ENCODE measurements around the gene CGREF1. TPM values are rescaled to one million over a fixed set of nuclear protein-coding genes. Genes with fewer than 3 reads are reported as not detected.

The CGREF1 gene
- total RNA-seq, 6 experiments from 2014 or later = 2.5 to 33.2 (median 7.7) TPM

DNA sequence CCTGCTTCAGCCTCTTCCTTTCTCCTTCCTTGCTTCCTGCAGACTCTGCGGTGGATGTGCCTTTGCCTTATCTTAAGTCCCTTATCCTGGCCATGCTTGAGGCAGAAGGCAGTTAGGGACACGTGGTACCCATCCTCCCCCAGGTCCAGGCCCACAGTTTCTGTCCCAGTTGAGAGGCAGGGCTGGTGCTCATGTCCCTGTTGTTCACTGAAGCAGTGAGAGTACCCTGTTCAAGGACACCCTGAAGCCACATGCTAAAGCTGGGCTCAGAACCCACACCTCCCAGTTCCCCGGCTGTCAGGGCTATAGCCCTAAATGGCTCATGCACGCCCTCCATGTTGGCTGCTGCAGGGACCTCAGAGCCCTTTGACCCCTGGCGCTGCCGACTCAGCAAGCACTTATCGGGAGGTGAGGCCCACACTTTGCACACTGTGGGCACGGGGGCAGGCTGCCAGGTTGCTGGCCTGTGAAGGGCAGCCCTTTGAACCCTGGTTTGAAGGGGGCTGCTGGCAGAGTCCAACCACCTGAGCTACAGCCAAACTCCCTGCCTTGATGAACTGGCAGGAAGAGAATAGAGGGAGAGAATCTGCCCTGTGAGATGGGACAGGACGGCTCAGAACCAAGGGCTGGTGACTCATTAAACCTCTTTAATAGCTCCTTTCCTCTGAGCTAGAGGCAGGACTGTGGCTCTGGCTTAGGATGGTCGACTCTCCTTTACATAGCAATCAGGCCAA is 26.1 kb downstream of the CGREF1 start:
- no peaks in the 10 kb centered on the region for H3K27me3 ChIP-seq

DNA sequence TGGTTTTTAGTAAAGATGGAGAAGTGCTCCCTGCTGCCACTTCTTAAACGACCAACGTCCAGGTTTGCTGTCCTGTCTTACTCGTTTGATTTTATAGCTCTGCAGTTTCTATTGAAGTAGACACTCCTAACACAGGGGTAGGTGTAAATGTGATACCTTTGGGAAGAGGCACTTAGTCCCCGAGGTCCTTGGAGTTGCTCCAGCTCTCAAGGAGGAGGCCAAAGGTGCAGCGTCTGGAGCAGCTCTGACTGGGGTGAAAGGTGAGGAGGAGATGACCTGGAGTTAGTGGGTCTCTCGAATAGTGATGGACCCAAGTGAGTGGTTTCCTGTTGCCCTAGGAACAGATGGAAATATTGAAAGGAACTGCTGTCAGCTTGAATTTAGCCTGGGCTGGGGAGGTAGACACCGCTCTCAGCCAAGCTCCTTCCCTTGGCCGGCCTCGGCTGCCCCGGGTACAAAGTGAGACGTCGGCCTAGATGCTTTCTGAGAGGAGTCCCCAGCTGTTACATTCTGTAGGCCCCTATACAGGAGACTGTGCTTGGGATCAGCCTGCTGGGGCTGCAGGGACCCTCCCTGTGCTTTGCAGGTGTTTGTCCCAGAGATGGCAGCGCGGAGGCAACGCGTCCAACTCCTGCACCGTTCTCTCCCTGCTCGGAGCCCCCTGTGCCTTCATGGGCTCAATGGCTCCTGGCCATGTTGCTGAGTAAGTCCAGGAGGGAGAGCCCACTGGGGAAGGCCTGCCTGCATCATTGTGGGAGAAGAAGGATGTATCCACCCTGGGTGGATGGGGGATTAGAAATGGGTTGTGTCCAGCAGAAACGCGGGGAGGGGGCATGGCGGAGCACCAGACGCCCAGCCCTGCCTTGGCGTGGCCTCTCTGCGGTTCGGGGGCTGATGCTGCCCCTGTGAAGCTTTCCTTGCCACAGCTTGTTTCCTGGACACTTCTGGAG is 26.9 kb downstream of the CGREF1 start:
- Histone ChIP-seq H3K4me3 (no peak overlapping the region), H3K36me3 (peaks cover 0 to 6% (median 2%) of the 10 kb centered on the region in 4 donors), H3K27ac (peak overlapping the region in 2 of 3 donors; percentile 78 to 90), H3K9me3 (no peaks in the 10 kb centered on the region), H3K4me1 (peaks cover 0 to 70% (median 23%) of the 10 kb centered on the region in 4 donors), H3K27me3 (no peaks in the 10 kb centered on the region)
- intact Hi-C loops (cut with DNase I) = loop anchor here (10.0 kb wide), 3 partner anchors 103 to 203 kb away; partner anchors contain the start of gene DNAJC5G (in 1 of the 2)
- DNase-seq (no peak), ATAC-seq (no peak)
- WGBS (ENCODE audit: insufficient coverage, low coverage, low lambda C conversion rate, missing lambda C conversion rate) = 45% methylated on average over 16 of the region's 25 CpGs
- TF ChIP-seq, protein P1, sequence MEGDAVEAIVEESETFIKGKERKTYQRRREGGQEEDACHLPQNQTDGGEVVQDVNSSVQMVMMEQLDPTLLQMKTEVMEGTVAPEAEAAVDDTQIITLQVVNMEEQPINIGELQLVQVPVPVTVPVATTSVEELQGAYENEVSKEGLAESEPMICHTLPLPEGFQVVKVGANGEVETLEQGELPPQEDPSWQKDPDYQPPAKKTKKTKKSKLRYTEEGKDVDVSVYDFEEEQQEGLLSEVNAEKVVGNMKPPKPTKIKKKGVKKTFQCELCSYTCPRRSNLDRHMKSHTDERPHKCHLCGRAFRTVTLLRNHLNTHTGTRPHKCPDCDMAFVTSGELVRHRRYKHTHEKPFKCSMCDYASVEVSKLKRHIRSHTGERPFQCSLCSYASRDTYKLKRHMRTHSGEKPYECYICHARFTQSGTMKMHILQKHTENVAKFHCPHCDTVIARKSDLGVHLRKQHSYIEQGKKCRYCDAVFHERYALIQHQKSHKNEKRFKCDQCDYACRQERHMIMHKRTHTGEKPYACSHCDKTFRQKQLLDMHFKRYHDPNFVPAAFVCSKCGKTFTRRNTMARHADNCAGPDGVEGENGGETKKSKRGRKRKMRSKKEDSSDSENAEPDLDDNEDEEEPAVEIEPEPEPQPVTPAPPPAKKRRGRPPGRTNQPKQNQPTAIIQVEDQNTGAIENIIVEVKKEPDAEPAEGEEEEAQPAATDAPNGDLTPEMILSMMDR (IDR thresholded peaks at IDR 0.05) = no peak
- TF ChIP-seq POLR2A (IDR thresholded peaks at IDR 0.05) = no peak

More for the DNA sequence above, 26.1 kb downstream of the CGREF1 start:
- no peaks in the 10 kb centered on the region for H3K9me3 ChIP-seq
- H3K27ac ChIP-seq = peak overlapping the region in 2 of 3 donors; percentile 78 to 90
- H3K4me3 ChIP-seq = peak overlapping the region; percentile 4 to 45 (median 16)
- H3K4me1 ChIP-seq = peaks cover 0 to 70% (median 23%) of the 10 kb centered on the region in 4 donors
- peak; percentile 94 to 98 (median 96) for DNase-seq
- intact Hi-C loops (cut with DNase I) = loop anchor here (10.0 kb wide), 3 partner anchors 102 to 202 kb away; partner anchors contain the start of gene DNAJC5G (in 1 of the 2)
- 44% methylated on average over 8 of the region's 10 CpGs for WGBS (ENCODE audit: insufficient coverage, low coverage, low lambda C conversion rate, missing lambda C conversion rate)
- peaks cover 0 to 14% (median 6%) of the 10 kb centered on the region in 4 donors for H3K36me3 ChIP-seq
- ATAC-seq = peak; percentile 53 to 68 (median 57)
- TF ChIP-seq, protein P1 (IDR thresholded peaks at IDR 0.05) = no peak
- peak; percentile 19 for TF ChIP-seq POLR2A (IDR thresholded peaks at IDR 0.05)

DNA sequence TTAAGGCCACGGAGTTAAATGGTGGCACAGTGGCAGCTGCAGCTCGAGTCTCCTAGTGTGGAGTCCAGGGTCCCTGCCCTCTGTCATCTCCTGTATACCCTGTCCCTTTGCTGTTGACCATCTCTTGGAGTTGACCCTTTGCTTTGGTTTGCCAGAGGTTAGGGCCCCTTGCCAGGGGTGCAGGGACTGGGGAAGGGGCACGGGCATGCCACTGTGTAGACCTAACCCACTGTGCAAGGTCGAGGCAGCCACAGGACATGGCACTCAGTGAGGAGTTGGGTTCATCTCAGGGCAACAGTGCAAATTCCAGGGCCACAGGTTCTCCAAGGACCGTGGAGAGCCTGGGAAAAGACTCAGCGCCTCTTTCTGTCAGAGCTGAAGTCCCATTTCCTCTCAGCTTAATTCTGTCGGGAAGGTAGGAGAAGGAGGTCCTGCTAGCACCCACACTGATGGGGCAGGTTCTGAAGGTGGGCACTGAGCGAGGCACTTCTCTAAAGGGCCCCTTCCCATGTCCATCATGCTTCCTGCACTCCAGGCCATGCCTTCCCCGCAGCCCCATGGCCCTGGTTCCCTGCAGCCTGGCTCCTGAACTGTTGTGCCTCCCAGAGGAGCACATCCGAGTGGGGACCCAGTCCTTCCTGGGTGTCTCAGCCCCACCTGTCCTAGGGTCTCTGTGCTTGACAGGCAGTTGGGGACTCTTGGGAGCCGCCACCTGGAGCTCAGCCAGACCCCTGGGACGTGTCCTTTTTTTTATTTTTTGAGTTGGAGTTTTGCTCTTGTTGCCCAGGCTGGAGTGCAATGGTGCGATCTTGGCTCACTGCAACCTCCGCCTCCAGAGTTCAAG is 29.6 kb downstream of the CGREF1 start:
- no peaks in the 10 kb centered on the region for H3K9me3 ChIP-seq
- ATAC-seq (no peak), DNase-seq (peak in 1 of 3 donors; percentile 69)
- TF ChIP-seq POLR2A (IDR thresholded peaks at IDR 0.05) = no peak
- whole genome bisulfite sequencing (ENCODE audit: insufficient coverage, low coverage, low lambda C conversion rate, missing lambda C conversion rate) = 17% methylated on average over 5 of the region's 14 CpGs
- no peaks in the 10 kb centered on the region for H3K27me3 ChIP-seq
- intact Hi-C loops (cut with DNase I) = loop anchor here in 1 of 2 donors (10.0 kb wide), 2 partner anchors 65 to 125 kb away; no protein-coding TSS in a partner anchor
- H3K27ac ChIP-seq = peak overlapping the region; percentile 35 to 57 (median 44)
- no peaks in the 10 kb centered on the region for H3K36me3 ChIP-seq
- H3K4me1 ChIP-seq = peaks cover 0 to 51% (median 11%) of the 10 kb centered on the region in 4 donors
- H3K4me3 ChIP-seq = peak overlapping the region; percentile 52 to 77 (median 64)

DNA sequence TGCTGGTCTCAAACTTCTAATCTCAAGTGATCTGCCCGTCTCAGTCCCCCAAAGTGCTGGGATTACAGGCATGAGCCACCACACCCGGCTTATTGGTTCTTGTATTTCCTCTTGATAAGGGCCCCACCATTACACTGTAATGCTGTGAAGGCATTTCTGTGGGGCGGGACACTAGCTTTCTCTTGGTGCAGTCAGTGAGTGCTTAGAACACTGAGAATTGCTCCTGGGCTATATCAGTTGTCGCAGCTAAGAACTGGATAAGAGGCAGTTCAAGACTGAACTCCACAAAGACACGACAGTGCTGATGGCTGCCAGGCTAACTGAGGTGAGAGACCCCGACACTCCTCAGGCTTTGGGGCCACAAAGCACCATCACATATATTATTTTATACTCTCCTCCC is 30.3 kb downstream of the CGREF1 start:
- peak overlapping the region; percentile 52 to 77 (median 64) for H3K4me3 ChIP-seq
- no peaks in the 10 kb centered on the region for H3K9me3 ChIP-seq
- H3K27ac ChIP-seq = peak overlapping the region; percentile 35 to 57 (median 44)
- no peak for ATAC-seq
- peaks cover 0 to 45% (median 10%) of the 10 kb centered on the region in 4 donors for H3K4me1 ChIP-seq
- no peaks in the 10 kb centered on the region for H3K36me3 ChIP-seq
- DNase-seq = no peak
- H3K27me3 ChIP-seq = no peaks in the 10 kb centered on the region
- TF ChIP-seq POLR2A (IDR thresholded peaks at IDR 0.05) = no peak
- TF ChIP-seq, protein P1 (IDR thresholded peaks at IDR 0.05) = no peak
- WGBS (ENCODE audit: insufficient coverage, low coverage, low lambda C conversion rate, missing lambda C conversion rate) = 10% methylated on average over 6 of the region's 6 CpGs
- intact Hi-C loops (cut with DNase I) = loop anchor here in 1 of 2 donors (10.0 kb wide), 2 partner anchors 64 to 124 kb away; no protein-coding TSS in a partner anchor
